WTC11 (cell line): ENCODE results near the gene HDAC8.

Source experiments
- CTCF ChIP-seq: fragments of 200-600 bp; IDR thresholded peaks from 2 replicates; pipeline ENCODE4 v1.8.0; 2022; ENCODE audit warnings: antibody characterized with exemption
- EMX1 ChIP-seq: fragments of 250-450 bp; sonication (Bioruptor Pico); IDR thresholded peaks from 2 replicates; pipeline ENCODE4 v1.8.0; 2021; ENCODE audit warnings: mild to moderate bottlenecking
- JUN ChIP-seq: sonication (generic); formaldehyde crosslinking; IDR thresholded peaks from 2 replicates; pipeline ENCODE4 v1.8.0; 2023; ENCODE audit warnings: mild to moderate bottlenecking, missing genetic modification reagents
- MAX ChIP-seq: sonication (generic); formaldehyde crosslinking; IDR thresholded peaks from 2 replicates; pipeline ENCODE4 v1.8.0; 2022; ENCODE audit warnings: mild to moderate bottlenecking, missing genetic modification reagents
- USF2 ChIP-seq: sonication (generic); formaldehyde crosslinking; IDR thresholded peaks from 2 replicates; pipeline ENCODE4 v1.8.1; 2023; ENCODE audit warnings: mild to moderate bottlenecking, missing genetic modification reagents, moderate library complexity
- ZNF121 ChIP-seq: sonication (generic); formaldehyde crosslinking; IDR thresholded peaks from 2 replicates; pipeline ENCODE4 v1.8.0; 2023; ENCODE audit warnings: missing genetic modification reagents

- TF ChIP-seq EMX1 (CRISPR knock-in tag) (no peak), MAX (no peak), USF2 (CRISPR knock-in tag) (no peak), JUN (CRISPR knock-in tag) (no peak), CTCF (no peak), ZNF121 (CRISPR knock-in tag) (no peak)
Observed at GRCh38 chrX:72299891-72300630, 272.6 kb downstream of the HDAC8 start.
